Ascending aorta (tissue), 2 donors: ENCODE data around the gene GALNT18. TPM values are rescaled to one million over a fixed set of nuclear protein-coding genes. Genes with fewer than 3 reads are reported as not detected.
A peak's percentile ranks its signal among the peaks of the same experiment; 100 is the strongest.

Source experiments
- DNase-seq, 2 donors: peaks; one replicate each; pipeline ENCODE4 v3.0.0-alpha.2; 2019; ENCODE audit warnings: low spot score in 2 of 2
- H3K27ac ChIP-seq, 2 donors: fragments of 200-600 bp; sonication (generic); one replicate each; pipeline ENCODE4 v1.5.1; 2016 to 2017; ENCODE audit warnings: mild to moderate bottlenecking in 1 of 2
- H3K27me3 ChIP-seq: fragments of 200-600 bp; sonication (generic); one replicate; pipeline ENCODE4 v1.5.1; 2017
- H3K36me3 ChIP-seq, 2 donors: fragments of 200-600 bp; sonication (generic); one replicate each; pipeline ENCODE4 v1.5.1; 2016
- H3K4me1 ChIP-seq, 2 donors: fragments of 200-600 bp; sonication (generic); one replicate each; pipeline ENCODE4 v1.5.1; 2016 to 2017; ENCODE audit warnings: mild to moderate bottlenecking in 1 of 2
- H3K4me3 ChIP-seq, 2 donors: fragments of 200-600 bp; sonication (generic); one replicate each; pipeline ENCODE4 v1.5.1; 2016 to 2017; ENCODE audit warnings: mild to moderate bottlenecking in 1 of 2
- H3K9me3 ChIP-seq, 2 donors: fragments of 200-600 bp; sonication (generic); one replicate each; pipeline ENCODE4 v1.5.1; 2016
- CTCF ChIP-seq, 3 experiments: fragments of 200-600 bp in 2 of 3; fragments of 450-650 bp in 1 of 3; sonication (generic) in 2 of 3; IDR thresholded peaks; one replicate each; pipeline ENCODE4 v1.5.1; 2016 to 2019; ENCODE audit warnings: antibody characterized with exemption in 3 of 3, mild to moderate bottlenecking in 1 of 3, moderate library complexity in 1 of 3
- intact Hi-C: fragments of 100-400 bp; cut with DNase I; formaldehyde crosslinking; loops from one replicate; pipeline ENCODE4 v1.15.1; 2023
- total RNA-seq: library from RNA; depleted of rRNA; stranded (reverse); fragments of >200 nt; gene quantifications from one replicate; pipeline ENCODE4 v1.1.0, GENCODE V29; 2016

Gene GALNT18
- total RNA-seq, 1 donor from 2014 or later, result 53.5 TPM

GRCh38 chr11:11407065-11407762, 214.6 kb downstream of the GALNT18 start:
- Histone ChIP-seq H3K9me3 (no peaks in the 10 kb centered on the region), H3K4me1 (peaks cover 9 to 40% of the 10 kb centered on the region in 2 donors), H3K27me3 (no peaks in the 10 kb centered on the region), H3K27ac (peak overlapping the region; percentile 74 to 80), H3K4me3 (no peak overlapping the region), H3K36me3 (no peaks in the 10 kb centered on the region)
- TF ChIP-seq CTCF (IDR thresholded peaks at IDR 0.05), result peak in 1 of 3 experiments; percentile 44
- intact Hi-C loops, result loop anchor here (2.0 kb wide), 1 partner anchor 216 kb away; the partner anchor contains the start of gene GALNT18
- DNase-seq, result peak in 1 of 2 donors; percentile 75

GRCh38 chr11:11406652-11407051, 215.2 kb downstream of the GALNT18 start:
- no peaks in the 10 kb centered on the region for H3K27me3 ChIP-seq
- no peak for TF ChIP-seq CTCF (IDR thresholded peaks at IDR 0.05)
- DNase-seq, result no peak
- H3K4me1 ChIP-seq, result peaks cover 9 to 40% of the 10 kb centered on the region in 2 donors
- intact Hi-C loops, result loop anchor here (2.0 kb wide), 1 partner anchor 216 kb away; the partner anchor contains the start of gene GALNT18
- no peak overlapping the region for H3K4me3 ChIP-seq
- no peaks in the 10 kb centered on the region for H3K36me3 ChIP-seq
- peak overlapping the region; percentile 74 to 80 for H3K27ac ChIP-seq
- H3K9me3 ChIP-seq, result no peaks in the 10 kb centered on the region

DNA sequence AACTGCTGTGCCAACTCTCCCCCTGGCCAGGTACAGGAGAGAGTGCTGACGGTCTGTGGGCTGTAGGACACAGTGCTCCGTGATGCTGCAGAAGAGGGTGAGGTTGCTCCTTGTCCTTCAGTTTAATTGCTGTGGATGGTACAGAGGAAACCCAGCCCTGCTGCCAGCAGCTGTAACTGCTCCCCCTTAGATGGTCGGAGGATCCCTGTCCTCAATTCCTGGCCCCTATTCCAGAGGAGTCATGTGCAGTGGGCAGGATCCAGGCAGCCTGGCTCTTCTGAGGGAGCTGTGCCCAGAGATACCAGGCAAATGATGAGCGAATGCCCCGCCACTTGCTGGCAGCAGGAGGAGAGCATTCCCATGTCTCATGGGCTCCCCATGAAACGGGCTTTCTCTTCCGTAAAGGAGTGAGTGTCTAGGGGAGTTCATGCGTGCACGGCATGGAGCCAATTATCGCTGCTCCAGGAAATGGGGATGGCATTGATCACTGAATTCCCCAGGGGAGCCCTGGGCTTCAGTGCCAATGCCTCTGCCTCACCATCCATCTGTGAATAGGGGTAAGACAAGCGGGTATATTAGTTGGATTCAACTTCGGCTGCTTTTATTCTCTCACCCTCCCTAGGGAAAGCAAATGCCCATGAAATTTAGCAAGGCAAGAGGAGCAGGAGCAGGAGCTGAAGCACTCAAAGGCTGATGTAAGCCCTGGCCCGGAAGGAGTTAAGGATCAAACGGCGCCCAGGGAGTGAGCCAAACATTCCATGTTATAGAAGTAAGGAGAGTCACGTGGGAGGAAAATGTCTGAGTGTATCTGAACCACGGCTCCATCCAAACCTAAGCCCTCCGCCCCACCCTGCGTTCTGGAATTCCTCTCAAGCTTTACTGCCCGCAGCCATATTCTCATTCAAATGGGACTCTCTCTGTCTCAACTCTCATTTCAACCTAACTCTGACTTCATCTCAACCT, 217.8 kb downstream of the GALNT18 start:
- Histone ChIP-seq H3K4me3 (peak overlapping the region in 1 of 2 donors; percentile 16), H3K4me1 (peaks cover 9 to 40% of the 10 kb centered on the region in 2 donors), H3K36me3 (no peaks in the 10 kb centered on the region), H3K27ac (peak overlapping the region; percentile 53 to 80), H3K9me3 (no peaks in the 10 kb centered on the region), H3K27me3 (no peaks in the 10 kb centered on the region)
- intact Hi-C loops, result no loop called here
- DNase-seq, result no peak
- no peak for TF ChIP-seq CTCF (IDR thresholded peaks at IDR 0.05)

DNA sequence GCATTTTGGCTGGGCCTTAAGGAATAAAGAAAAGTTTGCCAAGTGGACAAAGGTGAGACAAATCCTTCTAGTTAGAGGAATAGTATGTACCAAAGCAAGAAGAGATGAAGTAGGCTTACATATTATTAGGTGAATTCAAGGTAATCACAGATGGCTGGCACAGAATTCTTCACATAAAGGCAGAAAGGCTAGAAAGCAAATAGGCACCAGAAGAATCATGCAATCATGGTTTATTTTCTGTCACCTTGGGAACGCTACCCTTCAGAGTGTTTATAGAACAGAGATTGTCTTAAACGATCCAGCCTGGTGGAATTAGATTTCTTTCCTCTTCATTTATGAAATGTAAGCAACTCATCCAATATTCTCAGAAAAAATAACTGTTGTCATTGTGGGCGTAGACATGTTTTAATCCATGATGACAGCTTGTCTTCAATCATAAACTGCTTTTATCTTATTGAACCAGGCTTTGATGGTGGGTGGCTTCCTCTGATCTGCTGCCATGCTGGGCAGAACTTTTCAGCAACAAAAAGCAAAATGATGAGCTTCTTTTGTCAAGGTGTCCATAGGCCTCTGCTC, 219.8 kb downstream of the GALNT18 start:
- Histone ChIP-seq H3K4me3 (no peak overlapping the region), H3K27me3 (no peaks in the 10 kb centered on the region), H3K9me3 (no peaks in the 10 kb centered on the region), H3K27ac (no peak overlapping the region), H3K4me1 (peaks cover 5 to 30% of the 10 kb centered on the region in 2 donors), H3K36me3 (no peaks in the 10 kb centered on the region)
- DNase-seq, result no peak
- intact Hi-C loops, result no loop called here
- no peak for TF ChIP-seq CTCF (IDR thresholded peaks at IDR 0.05)

DNA sequence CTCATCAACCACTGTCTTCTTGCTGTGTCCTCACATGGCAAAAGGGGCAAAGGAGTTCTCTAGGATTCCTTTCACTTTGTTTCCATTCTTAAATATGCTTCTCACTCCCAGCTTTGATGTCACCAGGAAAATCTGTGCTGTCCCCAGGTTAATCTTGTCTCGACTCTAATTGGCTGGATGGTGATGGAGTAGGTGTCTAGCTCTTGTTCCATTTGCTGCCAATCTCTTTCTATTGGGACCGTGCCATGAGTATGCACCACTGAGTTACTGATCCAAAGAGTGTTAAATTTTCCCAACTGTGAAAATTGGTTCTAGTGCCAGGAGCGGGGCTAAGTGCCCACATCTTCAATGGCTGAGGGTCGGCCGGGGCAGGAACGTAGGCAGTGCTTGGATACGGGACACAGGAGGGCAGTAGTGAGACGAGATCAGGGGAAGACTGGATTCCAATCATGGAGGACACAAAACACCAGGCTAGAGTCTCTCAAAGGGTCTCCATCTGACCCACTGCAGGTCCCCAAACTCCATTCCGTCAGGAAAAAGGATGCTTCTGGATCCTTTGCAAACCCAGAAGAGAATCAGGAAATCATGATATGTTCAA, 221.1 kb downstream of the GALNT18 start:
- no peak for TF ChIP-seq CTCF (IDR thresholded peaks at IDR 0.05)
- no peak overlapping the region for H3K27ac ChIP-seq
- H3K9me3 ChIP-seq, result no peaks in the 10 kb centered on the region
- intact Hi-C loops, result no loop called here
- peaks cover 5 to 20% of the 10 kb centered on the region in 2 donors for H3K4me1 ChIP-seq
- H3K36me3 ChIP-seq, result no peaks in the 10 kb centered on the region
- H3K27me3 ChIP-seq, result no peaks in the 10 kb centered on the region
- no peak overlapping the region for H3K4me3 ChIP-seq
- DNase-seq, result no peak
